ENCODE results near the gene SLC30A2.

- TF ChIP-seq CTCF (IDR thresholded peaks at IDR 0.05) (no peak), POLR2A (IDR thresholded peaks at IDR 0.05) (no peak)
Observed at GRCh38 chr1:26025517-26025916, 20.4 kb downstream of the SLC30A2 start.

Data from esophagus squamous epithelium (tissue), 4 donors.